Activated CD8-positive, alpha-beta memory T cell treated with anti-CD3 and anti-CD28 coated beads for 24 hours (primary cell): ENCODE results near the gene POLDIP2.

Experiments
- DNase-seq: peaks from one replicate; pipeline ENCODE4 v3.0.0-alpha.2; 2020

The POLDIP2 gene

GRCh38 chr17:28334666-28335200 is 22.6 kb downstream of the POLDIP2 start:
- no peak for DNase-seq

DNA sequence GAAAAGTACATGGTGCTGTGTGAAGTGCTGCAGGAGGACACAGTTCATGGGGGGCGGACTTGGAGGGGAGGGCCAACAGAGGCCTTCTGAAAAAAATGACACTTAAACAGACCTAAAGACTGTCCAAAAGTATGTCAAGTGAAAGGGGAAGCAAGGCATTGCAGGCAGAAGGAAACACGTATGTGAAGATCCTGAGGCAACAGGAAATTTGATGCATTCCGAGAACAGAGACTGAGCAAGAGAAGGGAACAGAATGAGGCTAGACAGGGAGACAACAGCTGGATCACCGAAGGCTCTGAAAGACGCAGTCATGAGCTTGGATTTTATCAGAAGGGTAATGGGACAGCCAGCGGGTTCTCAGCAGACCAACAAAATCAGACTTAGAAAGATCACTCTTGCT is 23.2 kb downstream of the POLDIP2 start:
- DNase-seq, result no peak

- no peak for DNase-seq
These were observed 24.1 kb downstream of the POLDIP2 start for GRCh38 chr17:28333083-28333746.

GRCh38 chr17:28331891-28332420 is 25.4 kb downstream of the POLDIP2 start:
- DNase-seq, result no peak

DNA sequence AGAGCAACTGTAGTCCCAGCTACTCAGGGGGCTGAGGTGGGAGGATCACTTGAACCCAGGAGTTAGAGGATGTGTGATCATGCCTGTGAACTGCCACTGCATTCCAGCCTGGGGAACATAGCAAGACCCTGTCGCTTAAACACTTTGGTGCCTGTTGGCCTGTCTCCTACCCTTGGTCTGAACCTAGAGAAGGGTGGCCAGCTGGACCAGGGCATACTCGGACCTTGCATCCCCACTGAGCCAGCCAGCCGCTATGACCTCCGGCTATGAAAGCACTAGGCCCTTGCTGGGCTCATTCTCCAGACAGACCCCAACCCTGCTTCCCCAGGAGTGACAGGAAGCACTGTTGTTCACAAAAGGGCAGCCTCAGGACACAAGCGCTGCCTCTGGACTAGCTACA is 26.7 kb downstream of the POLDIP2 start:
- DNase-seq, result peak; percentile 53

DNA sequence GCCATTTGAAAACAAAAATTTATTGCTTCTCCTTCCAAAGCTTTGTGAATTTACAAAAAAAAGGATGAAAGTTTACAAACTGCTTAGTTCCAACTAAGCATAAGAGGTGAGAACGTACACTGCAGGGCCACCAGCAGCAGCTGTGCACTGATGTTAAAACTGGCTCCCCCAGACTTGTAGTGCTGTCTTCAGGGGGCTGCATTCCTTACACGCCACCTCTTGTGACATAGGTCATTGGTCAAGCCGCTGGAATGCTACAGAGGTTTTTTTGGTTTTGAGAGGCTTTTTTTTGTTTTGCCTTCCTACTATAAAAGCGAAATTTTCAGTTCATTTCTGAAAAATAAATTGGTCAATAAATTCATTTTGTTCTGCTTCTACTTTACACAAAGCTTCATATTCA is 29.0 kb downstream of the POLDIP2 start:
- peak; percentile 21 for DNase-seq

GRCh38 chr17:28327709-28328108 is 29.6 kb downstream of the POLDIP2 start:
- no peak for DNase-seq

DNA sequence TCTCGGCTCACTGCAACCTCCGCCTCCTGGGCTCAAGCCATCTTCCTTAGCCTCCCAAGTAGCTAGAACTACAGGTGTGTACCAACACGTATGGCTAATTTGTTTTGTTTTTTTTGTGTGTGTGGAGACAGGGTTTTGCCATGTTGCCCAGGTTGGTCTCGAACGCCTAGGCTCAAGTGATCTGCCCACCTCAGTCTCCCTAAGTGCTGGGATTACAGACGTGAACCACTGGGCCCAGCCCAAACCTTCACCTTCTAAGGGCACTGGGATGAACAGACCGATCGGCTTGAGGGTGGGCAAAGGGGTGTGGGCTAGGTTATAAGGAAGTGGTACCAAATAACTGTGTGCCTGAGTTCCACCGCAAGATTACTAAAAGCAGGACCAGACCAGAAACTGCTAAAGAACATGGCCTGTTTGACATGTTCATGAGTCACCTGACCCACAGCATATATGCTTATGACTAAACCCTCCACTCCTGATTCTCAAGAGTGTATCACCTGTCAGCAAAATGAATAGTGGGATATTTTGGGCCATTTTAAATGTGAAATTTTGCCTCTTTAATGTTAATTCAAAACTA is 30.2 kb downstream of the POLDIP2 start:
- DNase-seq, result peak; percentile 57

- DNase-seq, result peak; percentile 33
These were observed 31.2 kb downstream of the POLDIP2 start for GRCh38 chr17:28326114-28326513.

DNA sequence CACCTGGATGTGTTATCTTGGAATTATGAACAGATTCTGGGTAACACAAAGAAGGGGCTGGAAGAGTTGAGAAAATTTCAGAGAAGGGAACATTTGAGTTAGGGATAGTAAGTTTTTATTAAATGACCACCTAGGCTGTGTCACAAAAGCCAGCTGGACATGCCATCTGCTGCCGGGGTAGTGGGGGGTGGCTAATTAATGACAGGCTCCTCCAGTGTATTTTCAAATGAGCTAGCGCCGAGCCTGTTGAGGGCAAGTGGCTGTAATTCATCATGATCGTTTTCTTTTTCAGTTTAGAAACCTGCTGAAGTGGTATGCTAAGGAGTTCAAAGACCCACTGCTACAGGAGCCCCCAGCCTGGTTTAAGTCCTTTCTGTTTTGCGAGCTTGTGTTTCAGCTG is 32.1 kb downstream of the POLDIP2 start:
- no peak for DNase-seq

GRCh38 chr17:28324781-28325180 is 32.5 kb downstream of the POLDIP2 start:
- DNase-seq, result no peak

DNA sequence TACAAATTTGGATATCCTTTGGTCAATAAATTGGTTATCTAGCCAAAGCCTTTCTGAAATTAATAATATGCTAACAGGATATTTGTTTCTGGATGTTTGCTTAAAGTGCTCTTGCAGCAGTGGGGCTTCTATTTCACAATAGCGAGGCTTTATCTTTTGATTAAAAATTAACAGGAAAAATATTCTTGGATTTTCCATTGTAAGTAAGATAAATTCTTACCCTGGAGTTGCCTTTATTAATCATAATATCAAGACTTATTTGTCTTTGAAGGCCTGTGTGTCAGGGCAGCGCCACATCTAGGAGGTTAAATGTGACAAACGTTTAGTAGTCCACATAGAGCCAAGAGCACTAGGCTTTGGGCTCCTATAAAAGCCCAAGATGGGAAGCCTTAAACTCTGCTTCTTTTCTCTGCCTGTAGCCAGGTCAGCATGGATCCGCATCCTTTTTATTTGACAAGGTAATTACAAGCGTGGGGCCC is 33.0 kb downstream of the POLDIP2 start:
- no peak for DNase-seq

DNA sequence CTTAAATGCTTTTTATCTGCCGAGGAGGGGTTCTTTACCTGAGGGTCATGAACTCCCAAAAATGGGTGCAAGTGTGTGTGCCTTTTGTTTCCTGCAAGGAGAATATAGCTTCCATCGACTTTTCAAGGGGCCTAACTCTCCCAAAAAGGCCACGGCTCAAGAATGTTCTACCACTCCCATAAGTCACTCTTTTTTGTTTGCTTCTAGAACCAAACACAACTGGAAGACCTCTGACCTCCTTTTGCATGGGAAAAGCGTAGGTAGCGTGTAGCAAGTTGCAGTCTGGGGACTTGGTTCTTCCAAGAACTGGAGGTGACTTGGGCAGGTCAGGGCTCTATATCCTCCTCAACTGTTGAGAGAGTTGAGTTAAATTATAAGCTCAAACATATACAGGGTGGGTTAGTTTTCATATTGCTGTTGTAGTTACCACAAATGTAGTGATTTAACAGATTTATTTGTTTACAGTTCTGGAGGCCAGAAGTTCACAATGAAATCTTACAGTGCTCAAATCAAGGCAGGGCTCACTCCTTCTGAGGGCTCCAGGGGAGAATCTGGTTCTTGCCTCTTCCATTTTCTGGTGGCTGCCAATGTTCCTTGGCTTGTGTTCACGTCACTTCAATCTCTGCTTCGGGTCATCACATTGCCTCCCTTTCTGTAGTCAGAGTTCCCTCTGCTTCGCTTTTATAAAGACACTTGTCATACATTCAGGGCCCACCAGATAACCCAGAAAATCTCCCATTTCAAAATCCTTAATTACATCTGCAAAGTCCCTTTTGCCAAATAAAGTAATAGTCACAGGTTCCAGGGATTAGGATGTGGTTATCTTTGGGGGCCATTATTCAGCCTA is 36.9 kb downstream of the POLDIP2 start:
- DNase-seq, result peak; percentile 50

DNA sequence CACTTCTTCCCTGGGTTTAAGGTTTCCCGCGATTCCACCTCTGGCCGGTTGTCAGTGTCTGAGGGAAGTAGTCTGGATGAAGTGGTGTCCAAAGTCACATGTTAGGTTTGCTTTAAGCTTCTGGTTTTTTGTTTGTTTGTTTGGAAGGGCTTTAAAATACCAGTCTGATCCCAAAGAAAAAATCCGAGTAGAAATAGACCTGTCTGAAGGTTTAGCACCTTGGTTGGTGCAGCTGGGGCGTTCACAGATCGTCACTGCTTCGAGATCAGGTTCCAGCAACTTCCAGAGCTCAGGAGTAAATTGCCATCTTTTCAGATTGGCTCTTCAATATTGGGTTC is 37.8 kb downstream of the POLDIP2 start:
- DNase-seq, result no peak

DNA sequence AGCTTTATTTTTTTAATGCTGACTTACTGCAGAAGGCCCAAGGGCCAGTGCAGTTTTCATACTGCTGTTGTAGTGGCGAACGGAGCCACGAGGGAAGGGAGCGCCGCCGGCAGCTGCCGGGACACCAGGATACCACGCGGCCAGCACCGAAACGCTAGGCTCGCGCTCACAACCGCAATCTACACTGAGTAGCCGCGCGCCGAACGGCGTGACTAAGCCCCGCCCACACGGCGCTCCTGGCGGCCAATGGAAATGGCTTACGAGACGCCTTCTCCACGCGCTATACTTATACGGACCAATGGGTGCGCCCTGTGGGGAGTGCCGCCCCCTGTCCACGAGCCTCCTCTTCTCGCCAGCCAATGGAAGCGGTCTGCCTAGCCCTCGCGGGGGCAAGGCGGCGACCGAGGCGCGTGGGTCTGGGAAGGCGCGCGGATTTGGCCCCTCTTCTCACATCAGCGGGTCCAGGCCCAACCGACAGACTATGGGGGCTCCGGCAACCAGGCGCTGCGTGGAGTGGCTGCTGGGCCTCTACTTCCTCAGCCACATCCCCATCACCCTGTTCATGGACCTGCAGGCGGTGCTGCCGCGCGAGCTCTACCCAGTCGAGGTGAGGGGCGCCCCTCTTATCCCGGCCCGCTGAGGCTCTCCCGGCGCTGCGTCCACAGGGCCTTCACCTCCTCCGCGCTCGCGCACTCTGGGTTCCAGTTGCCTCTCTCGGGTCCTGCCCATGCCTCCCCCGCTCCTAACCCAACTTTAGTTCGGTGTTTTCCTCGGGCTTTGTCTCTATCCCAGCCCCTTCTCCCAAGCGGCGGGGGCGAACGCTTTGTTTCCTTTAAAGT is 38.3 kb downstream of the POLDIP2 start, which contains the start of gene TMEM97:
TSS of gene TMEM97 (plus strand) at position 442 of the 839 bp plus-strand sequence. CDS start at position 482, 40 bp downstream.
- DNase-seq, result peak; percentile 95

DNA sequence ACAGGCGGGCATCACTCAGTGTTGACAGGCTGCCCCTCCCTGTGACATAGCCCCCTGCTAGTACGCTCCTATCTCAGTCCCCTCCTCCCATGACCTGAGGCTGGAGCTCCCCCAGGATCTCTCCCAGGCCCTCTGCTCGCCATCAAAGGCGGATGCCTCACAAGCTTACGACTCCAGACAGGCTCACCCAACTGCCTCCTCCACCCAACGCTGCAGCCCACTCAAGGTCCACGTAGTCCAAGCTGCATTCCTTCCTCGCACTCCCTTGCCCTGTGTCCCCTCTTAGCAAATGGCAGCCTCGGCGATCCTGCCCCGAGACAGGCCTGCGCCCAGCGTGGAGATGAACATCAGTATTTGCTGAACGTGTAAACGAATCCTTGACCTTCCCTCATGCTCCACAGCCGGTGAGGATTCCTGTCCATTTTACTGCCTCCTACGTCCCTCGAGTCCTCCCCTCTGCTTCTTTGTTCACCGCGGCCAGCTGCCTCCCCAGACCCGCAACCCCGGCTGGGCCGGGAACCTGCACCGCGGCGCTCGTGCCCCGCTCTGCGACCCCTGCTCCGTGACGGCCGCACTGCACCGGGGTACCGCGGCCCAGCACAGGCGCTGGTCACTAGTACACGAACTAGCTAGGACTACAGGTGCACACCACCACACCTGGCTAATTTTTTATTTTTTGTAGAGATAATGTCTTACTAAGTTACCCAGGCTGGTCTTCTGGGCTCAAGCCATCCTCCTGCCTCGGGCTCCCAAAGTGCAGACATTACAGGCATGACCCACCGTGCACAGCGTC is 39.2 kb downstream of the POLDIP2 start:
- no peak for DNase-seq

GRCh38 chr17:28317099-28317965 is 40.0 kb downstream of the POLDIP2 start:
- no peak for DNase-seq

DNA sequence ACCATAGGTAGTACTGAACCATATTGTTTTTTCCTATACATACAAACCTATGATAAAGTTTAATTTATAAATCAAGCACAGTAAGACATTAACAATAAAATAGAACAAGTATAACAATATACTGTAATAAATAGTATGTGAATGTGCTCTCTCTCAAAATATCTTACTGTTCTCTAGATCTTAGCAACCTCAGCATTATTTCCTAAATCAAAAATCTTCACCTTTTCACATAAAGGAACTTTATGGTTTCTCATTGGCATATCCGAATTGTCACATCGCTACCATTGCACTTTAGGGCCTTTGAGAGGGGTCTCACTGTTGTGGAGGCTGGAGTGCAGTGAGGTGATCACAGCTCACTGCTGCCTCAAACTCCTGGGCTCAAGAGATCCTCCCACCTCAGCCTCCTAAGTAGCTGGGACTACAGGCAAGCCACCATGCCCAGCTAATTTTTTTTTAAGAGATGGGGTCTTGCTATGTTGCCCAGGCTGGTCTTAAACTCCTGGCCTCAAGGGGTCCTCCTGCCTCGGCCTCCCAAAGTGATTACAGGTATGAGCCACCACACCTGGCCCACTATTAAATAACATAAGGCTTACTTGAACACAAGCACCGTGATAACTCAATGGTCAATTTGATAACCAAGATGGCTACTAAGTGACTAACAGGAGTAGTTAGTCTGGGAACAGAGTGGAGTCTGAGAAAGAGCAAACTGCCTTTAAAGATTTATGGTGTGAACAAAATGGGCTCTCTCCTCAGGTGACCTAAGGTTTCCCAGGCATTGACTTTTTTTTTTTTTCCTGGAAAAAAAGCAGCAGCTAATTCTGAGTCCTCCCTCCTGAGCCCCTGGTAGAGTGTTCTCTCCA is 41.3 kb downstream of the POLDIP2 start:
- DNase-seq, result no peak

DNA sequence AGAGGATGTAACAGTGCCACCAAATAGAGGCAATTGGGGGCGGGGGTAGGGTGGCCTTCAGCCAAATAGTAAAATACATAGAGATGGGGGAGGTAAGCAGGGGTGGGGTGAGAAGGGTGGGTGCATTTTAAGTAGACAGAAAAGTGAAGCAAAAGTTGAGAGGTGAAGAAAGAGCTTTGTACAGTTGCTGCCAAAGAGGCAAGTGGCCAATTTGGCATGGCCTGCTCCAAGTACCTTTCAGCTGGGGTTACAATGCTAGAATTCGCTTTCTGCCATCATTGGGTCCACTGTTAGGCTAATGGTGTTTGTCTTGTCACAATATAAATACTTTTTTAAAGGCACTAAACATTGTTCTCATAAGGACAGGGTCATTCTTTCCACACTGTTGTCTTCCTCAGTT is 43.5 kb downstream of the POLDIP2 start:
- no peak for DNase-seq
